Neuronal stem cell (in vitro differentiated cells): ENCODE data around the gene CNTLN.

Experiments
- DNase-seq: peaks from one replicate; pipeline ENCODE4 v3.0.0-alpha.2; 2013; ENCODE audit warnings: low spot score
- H2AFZ ChIP-seq: one replicate; pipeline ENCODE4 v1.6.1; 2013; ENCODE audit warnings: mild to moderate bottlenecking, low read length, inconsistent platforms
- H2AK5ac ChIP-seq: 2 replicates; pipeline ENCODE4 v1.6.1; 2013; ENCODE audit warnings: low read depth, mild to moderate bottlenecking, inconsistent platforms, low read length, moderate library complexity, mixed read lengths
- H2BK120ac ChIP-seq: 2 replicates; pipeline ENCODE4 v1.6.1; 2013; ENCODE audit warnings: low read depth, mild to moderate bottlenecking, inconsistent platforms, low read length, moderate library complexity, mixed read lengths
- H2BK12ac ChIP-seq: one replicate; pipeline ENCODE4 v1.6.1; 2013; ENCODE audit warnings: low read length, inconsistent platforms
- H2BK15ac ChIP-seq: 2 replicates; pipeline ENCODE4 v1.6.1; 2013; ENCODE audit warnings: mild to moderate bottlenecking, low read length, inconsistent platforms, mixed read lengths
- H2BK5ac ChIP-seq: one replicate; pipeline ENCODE4 v1.6.1; 2013; ENCODE audit warnings: inconsistent platforms, mild to moderate bottlenecking, low read length, moderate library complexity
- H3K14ac ChIP-seq: one replicate; pipeline ENCODE4 v1.6.1; 2013; ENCODE audit warnings: low read length, inconsistent platforms
- H3K18ac ChIP-seq: 2 replicates; pipeline ENCODE4 v1.6.1; 2013; ENCODE audit warnings: low read length, inconsistent platforms
- H3K23ac ChIP-seq: 2 replicates; pipeline ENCODE4 v1.6.1; 2013; ENCODE audit warnings: low read depth, mild to moderate bottlenecking, mixed read lengths, low read length, inconsistent platforms; ENCODE audit not compliant: poor library complexity
- H3K27ac ChIP-seq: replicated peaks from 3 replicates; pipeline ENCODE4 v1.5.1; 2013; ENCODE audit warnings: low read length, inconsistent platforms
- H3K27me3 ChIP-seq, 3 experiments: 2 replicates each; pipeline ENCODE4 v1.6.1; 2013; ENCODE audit warnings: low read length in 3 of 3, mild to moderate bottlenecking in 2 of 3, inconsistent platforms in 1 of 3, low read depth in 1 of 3, mixed read lengths in 1 of 3, moderate library complexity in 1 of 3; ENCODE audit not compliant: control insufficient read depth in 3 of 3, insufficient read depth in 3 of 3
- H3K36me3 ChIP-seq, 2 donors: replicated peaks in 1 of 2; 2 replicates each; pipeline ENCODE4 v1.6.1; 2013; ENCODE audit warnings: low read length in 2 of 2; ENCODE audit not compliant: control insufficient read depth in 2 of 2, insufficient read depth in 2 of 2
- H3K4ac ChIP-seq: 2 replicates; pipeline ENCODE4 v1.6.1; 2013; ENCODE audit warnings: inconsistent platforms, mild to moderate bottlenecking, low read length, moderate library complexity
- H3K4me1 ChIP-seq, 2 donors: 1 replicate in 1 of 2; 2 replicates in 1 of 2; pipeline ENCODE4 v1.6.1; 2013; ENCODE audit warnings: low read length in 2 of 2, low read depth in 1 of 2; ENCODE audit not compliant: control insufficient read depth in 2 of 2, insufficient read depth in 1 of 2
- H3K4me2 ChIP-seq: one replicate; pipeline ENCODE4 v1.6.1; 2013; ENCODE audit warnings: mild to moderate bottlenecking, low read length, inconsistent platforms; ENCODE audit not compliant: insufficient read depth, poor library complexity, severe bottlenecking
- H3K4me3 ChIP-seq, 2 donors: 2 replicates each; pipeline ENCODE4 v1.5.1; 2013; ENCODE audit warnings: low read length in 2 of 2, mild to moderate bottlenecking in 2 of 2, inconsistent platforms in 1 of 2, moderate library complexity in 1 of 2
- H3K79me1 ChIP-seq: one replicate; pipeline ENCODE4 v1.6.1; 2013; ENCODE audit warnings: low read depth, mild to moderate bottlenecking, inconsistent platforms, low read length, moderate library complexity
- H3K9ac ChIP-seq: one replicate; pipeline ENCODE4 v1.6.1; 2013; ENCODE audit warnings: mild to moderate bottlenecking, low read depth, low read length, inconsistent platforms; ENCODE audit not compliant: poor library complexity
- H3K9me3 ChIP-seq, 2 donors: replicated peaks in 1 of 2; 2 replicates each; pipeline versions ENCODE3 to v1.6.1; 2013; ENCODE audit warnings: low read length in 2 of 2, mild to moderate bottlenecking in 2 of 2, inconsistent platforms in 1 of 2, low read depth in 1 of 2, mixed read lengths in 1 of 2, moderate library complexity in 1 of 2; ENCODE audit not compliant: control insufficient read depth in 2 of 2, insufficient read depth in 1 of 2
- H4K8ac ChIP-seq: one replicate; pipeline ENCODE4 v1.6.1; 2013; ENCODE audit warnings: low read depth, mild to moderate bottlenecking, inconsistent platforms, low read length, moderate library complexity
- H4K91ac ChIP-seq: one replicate; pipeline ENCODE4 v1.6.1; 2013; ENCODE audit warnings: low read length, low read depth, mild to moderate bottlenecking, inconsistent platforms; ENCODE audit not compliant: poor library complexity
- WGBS, 2 donors: extraction: QIAGEN DNeasy Blood & Tissue Kit; methylation state at CpG; one replicate each; pipeline ENCODE4 v1.1.7; 2013; ENCODE audit warnings: missing lambda C conversion rate in 2 of 2, mixed read lengths in 1 of 2; ENCODE audit not compliant: insufficient read length in 2 of 2, insufficient replicate concordance in 1 of 2; ENCODE audit errors: extremely low coverage in 2 of 2; 5-methylcytosine and 5-hydroxymethylcytosine counted together

Gene CNTLN

GRCh38 chr9:17488662-17489061 lies 353.8 kb downstream of the CNTLN start:
- H3K9me3 ChIP-seq: no peaks in the 10 kb centered on the region
- H2AFZ ChIP-seq: no peak overlapping the region
- H3K14ac ChIP-seq: no peak overlapping the region
- H3K9ac ChIP-seq: no peak overlapping the region
- no peak overlapping the region for H3K27ac ChIP-seq
- no peaks in the 10 kb centered on the region for H3K27me3 ChIP-seq
- H2AK5ac ChIP-seq: no peak overlapping the region
- H3K79me1 ChIP-seq: no peaks in the 10 kb centered on the region
- H3K4me1 ChIP-seq: peaks cover 0 to 2% of the 10 kb centered on the region in 2 donors
- no peak overlapping the region for H3K4ac ChIP-seq
- H3K4me3 ChIP-seq: no peak overlapping the region
- H2BK15ac ChIP-seq: no peak overlapping the region
- no peak overlapping the region for H2BK5ac ChIP-seq
- no peak overlapping the region for H3K4me2 ChIP-seq
- no peak overlapping the region for H3K18ac ChIP-seq
- H4K8ac ChIP-seq: no peak overlapping the region
- no peak for DNase-seq
- no peak overlapping the region for H2BK120ac ChIP-seq
- WGBS, 2 donors: no CpG with 5 or more reads among the region's 2 CpGs
- no peak overlapping the region for H4K91ac ChIP-seq
- H3K36me3 ChIP-seq: no peaks in the 10 kb centered on the region
- H3K23ac ChIP-seq: no peak overlapping the region
- H2BK12ac ChIP-seq: no peak overlapping the region

- no peak overlapping the region for H2BK15ac ChIP-seq
- no peak overlapping the region for H3K4me2 ChIP-seq
- no peak overlapping the region for H3K4me3 ChIP-seq
- H2AFZ ChIP-seq: no peak overlapping the region
- no peaks in the 10 kb centered on the region for H3K36me3 ChIP-seq
- no peak overlapping the region for H3K18ac ChIP-seq
- H2BK5ac ChIP-seq: no peak overlapping the region
- no peak overlapping the region for H3K14ac ChIP-seq
- H3K27ac ChIP-seq: no peak overlapping the region
- no peak overlapping the region for H2AK5ac ChIP-seq
- H2BK12ac ChIP-seq: no peak overlapping the region
- H3K79me1 ChIP-seq: no peaks in the 10 kb centered on the region
- H3K23ac ChIP-seq: no peak overlapping the region
- H2BK120ac ChIP-seq: no peak overlapping the region
- no peak for DNase-seq
- peaks cover 0 to 2% of the 10 kb centered on the region in 2 donors for H3K4me1 ChIP-seq
- no peak overlapping the region for H4K8ac ChIP-seq
- no peak overlapping the region for H3K9ac ChIP-seq
- WGBS, 2 donors: no CpG with 5 or more reads among the region's 1 CpG
- H3K4ac ChIP-seq: no peak overlapping the region
- no peaks in the 10 kb centered on the region for H3K9me3 ChIP-seq
- no peaks in the 10 kb centered on the region for H3K27me3 ChIP-seq
- no peak overlapping the region for H4K91ac ChIP-seq
These were observed 355.3 kb downstream of the CNTLN start for GRCh38 chr9:17490110-17490509.

GRCh38 chr9:17491780-17492179 lies 356.9 kb downstream of the CNTLN start:
- H3K4ac ChIP-seq: no peak overlapping the region
- H3K4me3 ChIP-seq: no peak overlapping the region
- no peaks in the 10 kb centered on the region for H3K9me3 ChIP-seq
- no peak overlapping the region for H2BK120ac ChIP-seq
- H2BK12ac ChIP-seq: no peak overlapping the region
- no peak overlapping the region for H3K27ac ChIP-seq
- no peak for DNase-seq
- no peak overlapping the region for H2BK5ac ChIP-seq
- no peaks in the 10 kb centered on the region for H3K36me3 ChIP-seq
- no peaks in the 10 kb centered on the region for H3K79me1 ChIP-seq
- no peak overlapping the region for H3K23ac ChIP-seq
- no peak overlapping the region for H4K91ac ChIP-seq
- no peaks in the 10 kb centered on the region for H3K27me3 ChIP-seq
- H2AK5ac ChIP-seq: no peak overlapping the region
- no peak overlapping the region for H2BK15ac ChIP-seq
- no peak overlapping the region for H4K8ac ChIP-seq
- no peak overlapping the region for H3K18ac ChIP-seq
- no CpG with 5 or more reads among the region's 1 CpG for WGBS, 2 donors
- peaks cover 0 to 2% of the 10 kb centered on the region in 2 donors for H3K4me1 ChIP-seq
- H3K4me2 ChIP-seq: no peak overlapping the region
- no peak overlapping the region for H3K14ac ChIP-seq
- H3K9ac ChIP-seq: no peak overlapping the region
- no peak overlapping the region for H2AFZ ChIP-seq

- Histone ChIP-seq H3K4me3 (no peak overlapping the region), H3K79me1 (no peaks in the 10 kb centered on the region), H3K36me3 (no peaks in the 10 kb centered on the region), H3K9ac (no peak overlapping the region), H3K27ac (no peak overlapping the region), H3K4ac (no peak overlapping the region), H2BK12ac (no peak overlapping the region), H3K14ac (no peak overlapping the region), H3K27me3 (no peaks in the 10 kb centered on the region), H2BK5ac (no peak overlapping the region), H4K91ac (no peak overlapping the region), H3K18ac (no peak overlapping the region), H3K9me3 (no peaks in the 10 kb centered on the region), H3K4me1 (peaks cover 0 to 2% of the 10 kb centered on the region in 2 donors), H2AK5ac (no peak overlapping the region), H4K8ac (no peak overlapping the region), H3K23ac (no peak overlapping the region), H2BK120ac (no peak overlapping the region), H3K4me2 (no peak overlapping the region), H2BK15ac (no peak overlapping the region), H2AFZ (no peak overlapping the region)
- no CpG with 5 or more reads among the region's 3 CpGs for WGBS, 2 donors
- DNase-seq: no peak
These were observed 368.4 kb downstream of the CNTLN start for GRCh38 chr9:17503196-17503595.
